Stimulated activated CD8-positive, alpha-beta memory T cell treated with anti-CD3 and anti-CD28 coated beads, Interleukin-15, amount 100 ng/mL, for 48 hours (primary cell): Measurements from ENCODE around the gene CYP24A1.

ENCODE experiments used
- DNase-seq, 2 donors: peaks; one replicate each; pipeline ENCODE4 v3.0.0-alpha.2; 2020; ENCODE audit warnings: low read depth in 2 of 2

The CYP24A1 gene

GRCh38 chr20:54115172-54115854 is 58.5 kb downstream of the CYP24A1 start:
- DNase-seq, result no peak

GRCh38 chr20:54114109-54114508 is 59.7 kb downstream of the CYP24A1 start:
- no peak for DNase-seq

GRCh38 chr20:54113566-54113965 is 60.2 kb downstream of the CYP24A1 start:
- DNase-seq, result no peak

- no peak for DNase-seq
These were observed 61.4 kb downstream of the CYP24A1 start for GRCh38 chr20:54112221-54112884.

- DNase-seq, result no peak
These were observed 62.3 kb downstream of the CYP24A1 start for GRCh38 chr20:54111460-54111859.

- no peak for DNase-seq
These were observed 63.3 kb downstream of the CYP24A1 start for GRCh38 chr20:54110457-54110856.

- no peak for DNase-seq
These were observed 63.7 kb downstream of the CYP24A1 start for GRCh38 chr20:54110041-54110440.

- no peak for DNase-seq
These were observed 65.0 kb downstream of the CYP24A1 start for GRCh38 chr20:54108817-54109216.

- DNase-seq, result no peak
These were observed 65.5 kb downstream of the CYP24A1 start for GRCh38 chr20:54108326-54108642.

- DNase-seq, result no peak
These were observed 66.0 kb downstream of the CYP24A1 start for GRCh38 chr20:54107600-54108325.

- no peak for DNase-seq
These were observed 66.6 kb downstream of the CYP24A1 start for GRCh38 chr20:54107181-54107580.

- DNase-seq, result no peak
These were observed 67.6 kb downstream of the CYP24A1 start for GRCh38 chr20:54106162-54106561.

GRCh38 chr20:54105653-54106052 is 68.1 kb downstream of the CYP24A1 start:
- no peak for DNase-seq

- DNase-seq, result no peak
These were observed 69.0 kb downstream of the CYP24A1 start for GRCh38 chr20:54104781-54105180.

GRCh38 chr20:54103762-54104600 is 69.8 kb downstream of the CYP24A1 start:
- DNase-seq, result no peak
